Central memory CD4-positive, alpha-beta T cell (primary cell): ENCODE results near the gene OTOG.

Experiments used
- DNase-seq: peaks from one replicate; pipeline ENCODE4 v3.0.0; 2022
- total RNA-seq, 3 experiments: gene quantifications; one replicate each; lab custom pipeline; 2026; lab: John Stamatoyannopoulos, UW

The OTOG gene, protein sequence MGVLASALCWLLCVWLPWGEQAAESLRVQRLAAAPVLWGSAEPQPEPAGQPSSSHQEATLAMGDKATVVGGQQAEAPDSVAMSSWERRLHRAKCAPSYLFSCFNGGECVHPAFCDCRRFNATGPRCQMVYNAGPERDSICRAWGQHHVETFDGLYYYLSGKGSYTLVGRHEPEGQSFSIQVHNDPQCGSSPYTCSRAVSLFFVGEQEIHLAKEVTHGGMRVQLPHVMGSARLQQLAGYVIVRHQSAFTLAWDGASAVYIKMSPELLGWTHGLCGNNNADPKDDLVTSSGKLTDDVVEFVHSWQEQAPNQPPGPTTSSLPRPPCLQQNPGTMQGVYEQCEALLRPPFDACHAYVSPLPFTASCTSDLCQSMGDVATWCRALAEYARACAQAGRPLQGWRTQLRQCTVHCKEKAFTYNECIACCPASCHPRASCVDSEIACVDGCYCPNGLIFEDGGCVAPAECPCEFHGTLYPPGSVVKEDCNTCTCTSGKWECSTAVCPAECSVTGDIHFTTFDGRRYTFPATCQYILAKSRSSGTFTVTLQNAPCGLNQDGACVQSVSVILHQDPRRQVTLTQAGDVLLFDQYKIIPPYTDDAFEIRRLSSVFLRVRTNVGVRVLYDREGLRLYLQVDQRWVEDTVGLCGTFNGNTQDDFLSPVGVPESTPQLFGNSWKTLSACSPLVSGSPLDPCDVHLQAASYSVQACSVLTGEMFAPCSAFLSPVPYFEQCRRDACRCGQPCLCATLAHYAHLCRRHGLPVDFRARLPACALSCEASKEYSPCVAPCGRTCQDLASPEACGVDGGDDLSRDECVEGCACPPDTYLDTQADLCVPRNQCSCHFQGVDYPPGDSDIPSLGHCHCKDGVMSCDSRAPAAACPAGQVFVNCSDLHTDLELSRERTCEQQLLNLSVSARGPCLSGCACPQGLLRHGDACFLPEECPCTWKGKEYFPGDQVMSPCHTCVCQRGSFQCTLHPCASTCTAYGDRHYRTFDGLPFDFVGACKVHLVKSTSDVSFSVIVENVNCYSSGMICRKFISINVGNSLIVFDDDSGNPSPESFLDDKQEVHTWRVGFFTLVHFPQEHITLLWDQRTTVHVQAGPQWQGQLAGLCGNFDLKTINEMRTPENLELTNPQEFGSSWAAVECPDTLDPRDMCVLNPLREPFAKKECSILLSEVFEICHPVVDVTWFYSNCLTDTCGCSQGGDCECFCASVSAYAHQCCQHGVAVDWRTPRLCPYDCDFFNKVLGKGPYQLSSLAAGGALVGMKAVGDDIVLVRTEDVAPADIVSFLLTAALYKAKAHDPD (N-terminal part only)
- total RNA-seq, result 0 to 0.19 (median 0.04) reads per million in 3 experiments

- no peak for DNase-seq
Observed at GRCh38 chr11:17547051-17547577, at the start of gene OTOG. Gene OTOG, plus strand, starts transcription at chr11:17547259. Its CDS starts 114 bp downstream, at chr11:17547373.

GRCh38 chr11:17498058-17498457, 49.0 kb upstream of the OTOG start:
- DNase-seq, result no peak

- no peak for DNase-seq
Observed at GRCh38 chr11:17498475-17498874, 48.6 kb upstream of the OTOG start.

- DNase-seq, result no peak
Observed at GRCh38 chr11:17500673-17501072, 46.4 kb upstream of the OTOG start.

DNA sequence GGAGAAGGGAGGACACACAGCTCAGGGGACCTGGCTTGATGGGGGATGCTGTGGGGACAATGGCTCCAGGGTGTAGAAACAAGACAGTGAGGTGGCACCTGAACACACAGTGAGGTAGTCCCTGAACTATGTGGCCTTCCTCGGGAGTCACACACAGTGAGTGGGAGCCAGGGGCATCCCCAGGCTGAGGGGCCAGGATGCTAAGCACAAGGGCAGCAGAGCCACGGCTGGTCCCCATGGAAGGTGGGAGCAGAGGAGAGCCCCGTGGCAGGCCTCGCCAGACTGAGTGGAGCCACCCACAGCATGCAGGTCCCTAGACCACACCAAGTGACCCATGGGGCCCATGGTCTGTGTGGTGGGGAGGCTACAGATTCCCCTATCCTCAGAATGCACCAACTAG, 44.4 kb upstream of the OTOG start:
- no peak for DNase-seq

DNA sequence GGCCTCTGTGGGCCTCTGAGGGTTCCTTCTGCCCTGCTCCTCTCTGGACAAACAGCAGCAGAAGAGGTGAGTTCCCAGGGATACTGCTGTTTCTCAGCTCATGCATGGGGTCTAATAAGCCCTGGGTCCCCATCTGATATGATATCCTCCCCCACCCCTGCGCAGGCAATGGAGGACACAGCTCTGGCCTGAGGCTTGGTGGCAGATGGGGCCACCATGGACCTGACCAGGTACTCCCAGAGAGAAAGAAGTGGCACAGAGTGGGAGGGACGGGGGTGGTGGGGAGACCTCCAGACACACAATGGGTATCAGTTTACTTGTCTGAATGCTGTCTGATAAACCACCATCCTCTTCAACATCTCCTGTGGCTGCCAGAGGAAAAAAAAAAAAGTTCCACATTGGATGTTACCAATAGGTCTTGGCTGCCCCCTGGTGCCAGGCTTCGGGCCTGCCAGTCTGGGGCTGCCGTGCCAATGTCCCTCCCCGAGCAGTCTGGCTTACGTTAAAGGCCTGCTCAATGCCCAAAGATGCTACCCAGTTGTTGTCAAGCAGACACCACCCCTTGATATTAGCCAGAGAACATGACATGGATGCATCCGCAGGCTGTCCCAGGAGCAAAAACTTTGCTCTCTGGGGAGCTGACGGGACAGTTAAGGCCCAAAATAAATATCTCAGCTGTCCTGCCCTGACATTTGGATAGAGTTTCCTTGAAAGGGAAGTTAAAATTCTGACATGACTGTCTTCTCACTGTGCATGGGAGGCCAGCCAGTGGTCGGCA, 42.5 kb upstream of the OTOG start:
- peak; percentile 64 for DNase-seq

- DNase-seq, result no peak
Observed at GRCh38 chr11:17505146-17505545, 41.9 kb upstream of the OTOG start.

DNA sequence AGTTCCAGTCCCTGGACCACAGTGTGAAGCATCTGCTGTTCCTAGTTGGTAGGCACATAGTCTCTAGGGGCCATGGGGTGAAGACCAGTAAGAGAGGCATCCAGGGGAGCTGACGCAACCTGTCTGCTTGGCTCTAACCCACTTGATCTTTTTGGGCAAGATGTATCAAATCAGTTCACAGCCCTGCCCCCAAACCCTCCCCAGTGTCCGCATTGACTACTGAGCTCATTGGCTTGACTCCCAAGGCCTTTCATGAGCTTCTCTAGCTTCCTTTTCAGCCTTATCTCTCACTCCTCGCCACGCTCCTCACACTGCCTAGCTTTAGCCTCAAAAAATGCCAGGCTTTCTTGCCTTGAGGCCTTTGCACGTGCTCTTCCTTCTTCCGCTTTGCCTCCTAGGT, 40.7 kb upstream of the OTOG start:
- DNase-seq, result no peak

DNA sequence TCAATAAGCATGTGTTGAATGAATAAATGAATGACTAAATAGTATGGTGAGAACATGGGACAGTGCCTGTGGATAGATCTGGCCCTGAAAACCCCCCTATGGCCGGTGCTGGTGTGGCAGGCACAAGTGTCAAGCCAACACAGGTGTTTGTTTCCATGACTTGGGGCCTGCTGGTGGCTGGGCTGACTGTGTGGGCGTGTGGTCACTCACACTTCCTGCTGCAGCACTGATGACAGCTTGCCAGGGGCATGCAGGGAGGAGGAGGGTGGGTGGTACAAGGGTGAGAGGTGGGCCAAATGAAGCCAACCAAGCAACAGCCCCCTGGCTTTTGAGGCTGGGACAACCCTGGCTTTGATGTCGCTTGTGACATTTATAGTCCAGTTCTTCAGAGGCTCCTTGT, 40.1 kb upstream of the OTOG start:
- DNase-seq, result no peak

- no peak for DNase-seq
Observed at GRCh38 chr11:17507773-17508172, 39.3 kb upstream of the OTOG start.

DNA sequence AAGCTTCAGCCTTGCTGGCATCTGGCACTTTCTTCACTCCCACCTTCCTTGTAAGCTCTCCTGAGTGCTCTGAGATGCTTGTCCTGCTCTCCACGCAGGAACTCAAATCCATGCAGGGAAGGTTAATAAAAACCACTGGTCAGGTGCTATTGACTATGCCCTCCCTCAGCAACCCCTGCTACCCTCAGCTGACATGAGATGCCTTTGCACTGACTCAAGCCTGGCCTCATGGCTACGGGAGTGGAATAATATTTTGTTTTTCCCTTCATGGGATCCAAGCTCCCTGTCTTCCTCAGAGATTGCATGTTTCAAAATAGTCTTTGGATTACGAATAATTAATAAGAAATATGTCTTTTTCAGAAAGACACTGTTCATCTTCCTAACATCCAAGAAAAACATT, 38.8 kb upstream of the OTOG start:
- DNase-seq, result no peak

DNA sequence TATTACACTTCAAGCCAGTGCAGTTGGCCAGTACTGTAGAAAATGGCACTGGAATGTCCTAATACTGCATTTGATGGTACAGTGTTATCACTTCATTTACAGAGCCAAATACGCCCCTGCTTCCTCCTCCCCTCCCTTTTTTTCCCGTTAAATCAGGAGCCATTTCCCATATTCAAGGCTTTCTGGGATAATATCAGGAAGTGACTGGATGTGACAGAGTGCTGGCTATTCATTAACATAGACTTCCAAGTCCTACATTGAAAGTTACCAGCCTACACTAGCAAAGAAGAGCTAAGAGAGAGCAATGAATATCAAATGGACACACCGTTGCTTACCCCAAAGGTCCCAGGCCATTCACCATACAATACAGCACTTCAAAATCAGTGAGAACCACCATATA, 38.3 kb upstream of the OTOG start:
- DNase-seq, result no peak

GRCh38 chr11:17510507-17511206, 36.4 kb upstream of the OTOG start:
- no peak for DNase-seq

DNA sequence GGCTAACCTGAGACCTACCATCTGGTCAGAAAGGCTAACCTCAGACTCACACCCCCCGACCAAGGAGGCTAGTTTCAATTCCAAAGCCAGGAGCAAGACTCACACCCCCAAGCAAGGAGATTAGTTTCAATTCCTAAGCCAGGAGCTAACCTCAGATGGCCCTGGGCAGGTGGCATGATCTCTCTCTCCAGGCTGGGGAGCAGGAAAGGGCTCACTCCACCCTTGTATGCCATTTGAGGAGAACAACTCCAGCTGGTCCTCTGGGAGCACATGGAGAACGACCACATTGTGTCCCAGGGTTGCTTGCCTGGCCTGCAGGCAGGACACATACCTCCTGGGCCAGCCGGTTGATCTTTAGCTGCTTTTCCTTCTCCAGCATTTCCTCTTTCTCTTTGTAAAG, 35.5 kb upstream of the OTOG start:
- no peak for DNase-seq

- no peak for DNase-seq
Observed at GRCh38 chr11:17512101-17512500, 35.0 kb upstream of the OTOG start.

GRCh38 chr11:17513853-17514252, 33.2 kb upstream of the OTOG start:
- DNase-seq, result no peak

- no peak for DNase-seq
Observed at GRCh38 chr11:17514476-17514875, 32.6 kb upstream of the OTOG start.

DNA sequence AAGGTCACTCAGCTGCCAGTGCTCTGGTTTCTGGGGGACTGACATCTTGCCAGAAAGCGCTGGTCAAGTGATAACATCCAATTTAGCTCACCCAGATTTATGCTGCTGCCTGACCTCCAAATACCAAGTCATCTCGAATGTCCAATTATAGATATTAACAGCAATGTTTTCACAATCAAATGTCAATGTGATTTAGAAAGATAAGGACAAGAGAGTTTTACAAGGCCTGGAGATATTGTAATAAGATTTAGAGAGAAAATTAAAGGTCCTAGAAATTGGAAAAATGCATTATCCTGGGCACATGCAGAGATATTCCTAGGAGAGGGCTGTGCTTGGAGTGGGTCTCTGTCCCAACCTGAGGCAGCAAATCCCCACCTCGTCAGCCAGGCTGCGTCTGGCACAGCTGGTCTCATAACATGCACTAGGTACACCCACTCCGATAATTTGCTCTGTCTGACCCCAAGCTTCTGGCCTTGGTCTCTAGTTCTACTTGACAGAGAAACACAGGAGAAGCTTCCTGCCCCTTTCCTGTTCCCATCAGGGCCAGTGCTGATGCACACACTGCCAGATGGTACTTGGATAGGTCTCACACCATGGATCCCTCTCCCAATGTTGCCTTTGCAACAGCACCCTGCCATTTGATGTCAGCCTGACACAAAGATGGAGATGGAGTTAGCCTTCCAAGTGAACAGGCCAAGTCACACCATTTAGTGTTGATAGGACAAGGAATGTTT, 31.4 kb upstream of the OTOG start:
- no peak for DNase-seq

GRCh38 chr11:17516551-17517150, 30.4 kb upstream of the OTOG start:
- DNase-seq, result no peak

DNA sequence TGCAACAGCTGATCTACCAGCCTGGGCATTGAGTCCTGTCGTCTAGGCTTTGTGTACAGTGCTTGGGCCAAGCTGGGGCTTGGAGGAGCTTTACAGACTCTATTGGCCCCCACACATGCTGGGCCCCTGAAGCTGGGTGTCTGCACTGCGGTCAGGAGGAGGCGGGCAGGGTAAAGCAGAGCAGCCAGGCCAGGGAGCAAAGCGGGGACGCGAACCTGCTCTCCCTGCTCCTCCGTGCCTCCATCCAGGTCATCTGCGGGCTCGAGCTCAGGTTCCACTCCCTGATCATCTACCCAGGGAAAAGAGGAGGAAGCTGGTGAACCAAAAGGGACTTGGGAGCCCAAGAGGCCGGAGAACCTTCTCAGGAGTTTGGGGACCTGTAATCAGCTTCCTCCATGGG, 29.9 kb upstream of the OTOG start:
- DNase-seq, result no peak
